D721Med (cell line): ENCODE data around the gene SLC1A1.

Source experiments
- DNase-seq: peaks from one replicate; pipeline ENCODE4 v3.0.0; 2011; ENCODE audit warnings: low spot score; ENCODE audit not compliant: insufficient read length
- FAIRE-seq: peaks from 2 replicates; lab custom pipeline; 2011; peaks lifted over from hg19 to GRCh38; lab: Jason Lieb, UNC
- TF ChIP-seq, protein P1 (sequence below): IDR thresholded peaks from 2 replicates; pipeline ENCODE4 v1.5.1; 2012; ENCODE audit warnings: mild to moderate bottlenecking, control low read depth; ENCODE audit not compliant: insufficient read depth; ENCODE audit errors: missing control alignments

The SLC1A1 gene

DNA sequence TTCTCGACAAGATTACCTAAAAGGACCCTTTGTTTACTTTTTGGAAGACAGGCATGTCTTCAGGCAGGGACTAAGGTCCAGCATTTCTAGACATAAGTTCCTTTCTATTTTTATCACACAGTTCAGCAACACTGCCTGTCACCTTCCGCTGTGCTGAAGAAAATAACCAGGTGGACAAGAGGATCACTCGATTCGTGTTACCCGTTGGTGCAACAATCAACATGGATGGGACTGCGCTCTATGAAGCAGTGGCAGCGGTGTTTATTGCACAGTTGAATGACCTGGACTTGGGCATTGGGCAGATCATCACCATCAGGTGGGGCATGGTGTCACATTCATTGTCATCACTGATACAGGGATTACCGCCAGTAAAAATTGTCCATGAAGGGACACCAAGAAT, 86.2 kb downstream of the SLC1A1 start:
- no peak for FAIRE-seq
- DNase-seq: no peak
- TF ChIP-seq, protein P1, sequence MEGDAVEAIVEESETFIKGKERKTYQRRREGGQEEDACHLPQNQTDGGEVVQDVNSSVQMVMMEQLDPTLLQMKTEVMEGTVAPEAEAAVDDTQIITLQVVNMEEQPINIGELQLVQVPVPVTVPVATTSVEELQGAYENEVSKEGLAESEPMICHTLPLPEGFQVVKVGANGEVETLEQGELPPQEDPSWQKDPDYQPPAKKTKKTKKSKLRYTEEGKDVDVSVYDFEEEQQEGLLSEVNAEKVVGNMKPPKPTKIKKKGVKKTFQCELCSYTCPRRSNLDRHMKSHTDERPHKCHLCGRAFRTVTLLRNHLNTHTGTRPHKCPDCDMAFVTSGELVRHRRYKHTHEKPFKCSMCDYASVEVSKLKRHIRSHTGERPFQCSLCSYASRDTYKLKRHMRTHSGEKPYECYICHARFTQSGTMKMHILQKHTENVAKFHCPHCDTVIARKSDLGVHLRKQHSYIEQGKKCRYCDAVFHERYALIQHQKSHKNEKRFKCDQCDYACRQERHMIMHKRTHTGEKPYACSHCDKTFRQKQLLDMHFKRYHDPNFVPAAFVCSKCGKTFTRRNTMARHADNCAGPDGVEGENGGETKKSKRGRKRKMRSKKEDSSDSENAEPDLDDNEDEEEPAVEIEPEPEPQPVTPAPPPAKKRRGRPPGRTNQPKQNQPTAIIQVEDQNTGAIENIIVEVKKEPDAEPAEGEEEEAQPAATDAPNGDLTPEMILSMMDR: no peak

DNA sequence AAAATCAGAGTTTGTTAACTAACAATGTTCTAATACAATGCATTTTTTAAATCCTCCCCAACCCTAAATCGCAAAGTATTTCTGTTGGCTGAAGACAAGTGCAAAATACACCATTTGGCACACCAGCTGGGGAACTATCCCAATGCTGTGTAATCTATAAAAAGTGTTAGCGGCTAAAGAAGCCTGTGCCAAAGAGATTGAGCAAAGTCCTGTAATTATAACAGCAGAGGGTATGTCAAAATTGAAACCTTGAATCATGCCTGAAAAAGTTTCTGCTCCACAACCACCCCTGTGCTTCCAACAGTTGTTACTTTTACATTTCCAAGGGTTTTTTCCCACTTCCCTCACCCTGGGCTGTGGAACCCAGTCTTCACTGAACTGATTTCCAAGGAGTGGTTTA, 88.7 kb downstream of the SLC1A1 start:
- DNase-seq (no peak), FAIRE-seq (no peak)
- TF ChIP-seq, protein P1: no peak

DNA sequence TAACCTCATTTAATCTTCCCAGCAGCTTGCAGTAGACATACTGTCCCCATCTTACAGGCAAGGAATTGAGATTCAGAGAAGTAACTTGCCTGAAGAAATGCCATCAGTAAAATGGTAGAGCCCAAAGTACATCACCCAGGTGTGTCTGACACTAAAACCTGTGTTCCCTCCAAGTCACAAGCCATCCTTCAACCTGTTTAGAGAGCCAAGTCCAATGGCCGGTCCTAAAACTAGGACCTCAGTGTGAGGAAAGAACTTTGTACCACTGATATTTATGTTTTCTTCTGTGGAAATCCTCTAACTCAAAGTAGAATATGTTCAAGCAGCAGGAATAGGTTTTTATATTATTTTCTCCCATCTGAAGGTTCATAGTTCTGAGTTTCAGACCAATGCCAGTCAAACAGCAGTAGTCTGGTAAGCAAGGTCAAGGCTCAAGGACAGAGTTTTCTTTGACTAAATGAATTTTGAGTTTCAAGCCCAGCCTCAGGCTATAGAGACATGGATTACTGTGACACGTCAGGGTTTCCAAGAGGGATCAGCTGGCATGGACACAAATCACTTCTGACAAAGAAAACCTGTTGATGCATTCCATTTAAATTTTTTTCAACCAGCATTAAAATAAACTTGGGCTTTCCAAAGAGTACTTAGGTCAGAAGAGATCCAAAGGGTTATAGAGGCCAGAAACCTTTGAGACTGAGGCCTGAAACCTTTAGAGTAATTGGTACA, 90.9 kb downstream of the SLC1A1 start:
- FAIRE-seq (no peak), DNase-seq (no peak)
- TF ChIP-seq, protein P1: no peak

DNA sequence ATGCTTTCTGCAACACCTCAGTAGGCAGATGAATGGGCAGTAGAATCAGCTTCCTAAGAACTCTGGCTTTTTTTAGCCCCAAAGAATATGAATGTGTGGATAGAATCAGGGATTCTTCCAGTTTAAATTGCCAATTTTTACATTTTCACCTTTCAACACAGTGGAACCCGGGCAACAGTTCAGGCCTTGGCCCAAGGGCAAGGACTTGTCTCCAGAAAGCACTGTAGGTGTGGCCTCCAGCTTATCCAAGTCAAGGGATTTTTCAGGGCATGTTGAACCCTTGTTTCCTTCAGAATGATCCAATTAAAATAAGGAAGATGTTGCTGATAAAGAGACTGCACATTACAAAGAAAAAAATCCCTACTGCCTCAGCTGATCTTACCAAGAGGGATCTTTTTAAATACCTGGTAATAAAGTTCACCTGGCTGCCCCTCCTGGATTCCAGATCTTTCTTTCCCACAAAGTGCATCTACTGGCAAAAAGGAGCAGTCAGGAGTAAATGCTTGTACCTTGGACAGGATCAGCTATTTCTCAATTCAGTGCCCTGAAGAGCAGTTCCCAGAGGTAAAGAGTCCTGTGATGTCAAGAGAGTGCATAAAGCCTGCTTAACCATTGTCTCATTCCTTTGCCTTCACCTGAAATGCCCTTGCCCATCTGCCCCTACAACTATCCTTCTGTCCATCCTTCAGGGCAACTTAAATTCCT, 91.7 kb downstream of the SLC1A1 start:
- TF ChIP-seq, protein P1: no peak
- FAIRE-seq (no peak), DNase-seq (no peak)

DNA sequence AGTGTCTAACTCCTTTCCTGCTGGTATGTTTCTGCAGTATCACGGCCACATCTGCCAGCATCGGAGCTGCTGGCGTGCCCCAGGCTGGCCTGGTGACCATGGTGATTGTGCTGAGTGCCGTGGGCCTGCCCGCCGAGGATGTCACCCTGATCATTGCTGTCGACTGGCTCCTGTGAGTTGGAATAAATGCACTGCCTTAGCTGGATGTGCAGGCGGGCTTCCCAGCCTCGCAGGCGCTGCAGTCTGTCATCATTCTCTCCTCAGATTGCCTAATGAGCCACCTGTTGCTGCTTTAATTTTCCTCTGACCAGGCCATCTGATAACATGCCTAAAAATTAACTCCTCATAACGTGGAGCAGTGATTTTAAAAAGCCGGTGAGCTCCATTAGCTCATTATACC, 92.7 kb downstream of the SLC1A1 start:
- TF ChIP-seq, protein P1: no peak
- DNase-seq: no peak
- no peak for FAIRE-seq

DNA sequence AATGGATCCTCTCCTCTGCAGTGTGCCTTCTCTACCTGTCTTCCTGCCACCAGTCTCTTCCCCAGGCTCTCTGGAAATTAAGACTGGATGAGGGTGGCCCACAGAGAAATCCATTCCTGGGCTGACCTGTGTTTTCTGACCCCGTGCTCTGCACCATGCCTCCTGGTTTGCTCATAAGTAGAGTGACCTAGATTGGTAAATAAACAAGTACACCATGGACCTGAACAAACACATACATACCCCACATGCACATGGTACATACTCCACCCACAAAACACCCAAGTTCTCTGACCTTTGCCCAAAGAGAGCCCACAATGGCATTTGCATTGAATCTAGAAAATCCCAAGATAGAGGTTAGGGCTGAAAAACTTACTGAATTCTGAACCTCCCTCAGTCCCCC, 94.4 kb downstream of the SLC1A1 start:
- DNase-seq: no peak
- FAIRE-seq: no peak
- TF ChIP-seq, protein P1: no peak

DNA sequence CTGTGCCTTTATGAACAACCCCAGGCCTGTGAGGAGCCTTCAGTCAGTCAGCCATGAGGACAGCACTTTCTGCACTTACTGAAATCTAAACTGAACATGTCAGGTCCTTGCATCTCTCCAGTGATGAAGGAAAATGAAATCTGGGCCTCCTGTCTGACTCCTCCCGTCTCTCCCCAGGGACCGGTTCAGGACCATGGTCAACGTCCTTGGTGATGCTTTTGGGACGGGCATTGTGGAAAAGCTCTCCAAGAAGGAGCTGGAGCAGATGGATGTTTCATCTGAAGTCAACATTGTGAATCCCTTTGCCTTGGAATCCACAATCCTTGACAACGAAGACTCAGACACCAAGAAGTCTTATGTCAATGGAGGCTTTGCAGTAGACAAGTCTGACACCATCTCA, 94.9 kb downstream of the SLC1A1 start:
- FAIRE-seq: no peak
- no peak for DNase-seq
- TF ChIP-seq, protein P1: no peak
